GM19468 (cell line): Measurements from ENCODE around the gene KXD1.
"Not testable (repeated sequence)": the region's sequence is repeated elsewhere in the genome, so short reads cannot be mapped to it uniquely, and the experiment has no call there.

Experiments
- ATAC-seq: cut with Tn5 transposase; IDR thresholded peaks from one replicate; pipeline ENCODE4 v1.9.1; 2021; ENCODE audit warnings: mild to moderate bottlenecking, moderate library complexity, moderate number of reproducible peaks; ENCODE audit not compliant: unreplicated experiment; ENCODE audit errors: extremely low read depth

The KXD1 gene

DNA sequence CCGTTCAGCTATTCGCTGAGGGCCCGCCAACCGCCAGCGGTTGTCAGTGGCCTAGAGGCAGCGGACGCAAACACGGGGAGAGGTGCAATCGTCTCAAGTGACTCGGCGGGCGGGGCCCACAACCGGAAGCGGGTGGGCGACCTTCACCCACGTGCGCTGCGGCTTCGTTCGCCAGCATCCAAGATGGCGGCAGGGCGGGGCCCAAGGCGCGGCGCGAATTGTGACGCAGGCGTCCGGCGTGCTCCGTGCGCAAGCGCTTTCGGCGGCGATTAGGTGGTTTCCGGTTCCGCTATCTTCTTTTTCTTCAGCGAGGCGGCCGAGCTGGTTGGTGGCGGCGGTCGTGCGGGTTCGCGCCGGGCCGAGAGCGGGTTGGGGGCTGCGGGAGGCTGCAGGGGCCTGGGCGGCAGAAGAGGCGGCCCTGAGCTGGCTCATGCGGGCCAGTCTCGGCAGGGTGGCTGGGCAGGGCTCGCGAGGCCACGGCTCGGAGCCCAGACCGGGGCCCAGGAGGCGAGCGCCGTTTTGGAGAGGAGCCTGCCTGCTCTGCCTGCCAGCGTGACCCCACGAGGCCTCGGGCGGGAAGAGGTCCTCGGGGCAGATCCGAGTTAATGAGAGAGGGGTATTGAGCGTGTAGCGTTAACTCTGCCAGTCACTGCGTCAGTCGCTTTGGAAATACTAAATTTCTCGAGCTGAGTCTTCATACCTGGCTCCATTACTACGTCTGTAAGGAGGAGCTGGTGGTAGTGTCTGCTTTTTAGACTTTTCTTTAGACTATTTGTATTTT, 14.1 kb downstream of the KXD1 start, which contains the start of gene UBA52:
Gene UBA52 (plus strand): TSS at position 294 of the 781 bp plus-strand sequence. CDS start 1,444 bp downstream, outside the sequence.
- peak; percentile 90 for ATAC-seq

GRCh38 chr19:18574691-18575291, 17.1 kb downstream of the KXD1 start:
- no peak for ATAC-seq

- no peak for ATAC-seq
These were observed 18.7 kb downstream of the KXD1 start for GRCh38 chr19:18576383-18576782.

DNA sequence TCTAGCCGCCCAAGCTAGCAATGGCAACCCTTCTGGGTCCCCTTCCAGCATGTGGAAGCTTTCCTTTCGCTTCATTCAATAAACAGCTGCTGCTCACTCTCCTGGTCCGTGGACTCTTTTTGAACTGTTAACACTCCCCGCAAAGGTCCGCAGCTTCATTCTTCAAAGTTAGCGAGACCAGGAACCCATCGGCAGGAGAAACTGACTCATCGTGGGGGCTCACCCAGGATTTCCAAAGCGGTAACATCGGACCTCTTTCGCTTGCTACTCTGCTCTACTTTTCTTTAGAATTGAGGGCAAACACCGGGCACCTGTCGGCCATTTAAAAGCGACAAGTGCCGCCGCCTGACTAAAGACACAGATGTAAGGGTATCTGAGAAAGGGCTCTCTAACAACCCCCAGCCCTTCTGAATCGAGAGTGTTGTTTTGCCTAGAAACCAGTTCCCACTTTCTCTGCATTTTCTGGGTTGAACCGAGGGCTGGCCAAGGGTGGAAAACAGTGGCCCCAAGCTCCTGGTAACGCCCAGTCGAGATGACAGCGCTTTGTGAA, 19.8 kb downstream of the KXD1 start:
- no peak for ATAC-seq

- no peak for ATAC-seq
These were observed 22.6 kb downstream of the KXD1 start for GRCh38 chr19:18580311-18580710.

DNA sequence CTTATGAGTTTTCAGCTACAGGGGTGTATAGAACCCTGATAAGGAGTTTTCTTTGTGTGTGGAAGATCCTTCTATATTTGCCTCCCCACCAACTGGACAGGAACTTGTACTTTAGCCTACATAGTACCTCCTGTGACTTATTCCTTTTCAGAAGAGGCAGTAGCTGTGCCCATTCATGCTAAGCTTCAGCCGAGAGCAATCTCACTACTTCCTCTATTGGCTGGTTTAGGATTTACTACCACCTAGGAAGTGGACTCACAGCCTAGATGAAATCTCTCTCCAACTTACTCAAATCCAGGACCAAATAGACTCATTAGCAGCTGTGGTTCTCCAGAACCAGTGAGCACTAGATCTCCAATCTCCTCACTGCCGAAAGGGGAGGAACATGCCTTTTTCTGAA, 28.6 kb downstream of the KXD1 start:
- no peak for ATAC-seq

DNA sequence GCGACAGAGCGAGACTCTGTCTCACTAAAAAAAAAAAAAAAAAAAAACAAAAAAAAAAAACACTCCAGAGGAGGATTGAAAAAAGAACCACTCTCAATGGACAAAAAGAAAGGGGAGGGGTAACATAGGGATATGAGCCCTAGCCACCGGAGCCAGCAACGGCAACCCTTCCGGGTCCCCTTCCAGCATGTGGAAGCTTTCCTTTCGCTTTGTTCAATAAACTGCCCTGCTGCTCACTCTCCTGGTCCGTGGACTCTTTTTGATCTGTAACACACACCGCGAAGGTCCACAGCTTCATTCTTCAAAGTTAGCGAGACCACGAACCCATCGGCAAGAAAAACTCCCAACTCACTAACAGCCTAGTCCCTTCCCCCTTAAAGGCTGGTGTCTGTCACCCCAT, 29.9 kb downstream of the KXD1 start:
- no peak for ATAC-seq

DNA sequence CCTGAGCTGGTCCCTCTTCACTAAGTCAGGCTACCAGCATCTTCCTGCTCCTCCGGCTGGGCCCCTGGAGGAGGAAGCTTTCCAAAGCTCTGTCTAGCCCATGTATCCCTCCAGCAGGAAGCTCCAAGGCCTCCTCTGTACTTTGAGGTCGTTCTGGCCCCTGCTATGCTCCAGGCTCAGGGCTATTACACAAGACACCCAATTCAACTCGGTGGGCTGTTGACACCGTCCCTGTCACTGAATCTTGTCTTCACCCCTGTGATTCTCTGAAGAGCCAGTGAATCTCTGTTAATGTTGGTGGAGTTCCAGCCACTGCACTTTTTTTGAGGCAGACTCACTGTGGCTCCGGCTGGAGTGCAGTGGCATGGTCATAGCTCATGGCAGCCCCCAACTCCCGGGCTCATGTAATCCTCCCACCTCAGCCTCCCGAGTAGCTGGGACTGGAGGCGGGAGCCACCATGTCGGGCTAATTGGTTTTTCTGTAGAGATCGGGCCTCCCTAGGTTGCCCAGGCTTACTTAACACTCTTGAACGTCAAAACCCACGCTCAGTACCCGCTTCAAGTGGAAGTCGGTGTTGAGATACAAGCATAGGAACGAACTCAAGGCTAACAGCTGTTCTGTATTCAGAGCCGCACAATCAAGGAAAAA, 30.4 kb downstream of the KXD1 start:
- no peak for ATAC-seq

- peak; percentile 47 for ATAC-seq
These were observed 31.1 kb downstream of the KXD1 start, which contains the start of gene REX1BD for GRCh38 chr19:18588611-18589379. Gene REX1BD (plus strand): TSS chr19:18588798. CDS start chr19:18588802, 4 bp downstream.

GRCh38 chr19:18589380-18590272, 32.0 kb downstream of the KXD1 start:
- no peak for ATAC-seq

- ATAC-seq: no peak
These were observed 32.9 kb downstream of the KXD1 start for GRCh38 chr19:18590273-18591272.

DNA sequence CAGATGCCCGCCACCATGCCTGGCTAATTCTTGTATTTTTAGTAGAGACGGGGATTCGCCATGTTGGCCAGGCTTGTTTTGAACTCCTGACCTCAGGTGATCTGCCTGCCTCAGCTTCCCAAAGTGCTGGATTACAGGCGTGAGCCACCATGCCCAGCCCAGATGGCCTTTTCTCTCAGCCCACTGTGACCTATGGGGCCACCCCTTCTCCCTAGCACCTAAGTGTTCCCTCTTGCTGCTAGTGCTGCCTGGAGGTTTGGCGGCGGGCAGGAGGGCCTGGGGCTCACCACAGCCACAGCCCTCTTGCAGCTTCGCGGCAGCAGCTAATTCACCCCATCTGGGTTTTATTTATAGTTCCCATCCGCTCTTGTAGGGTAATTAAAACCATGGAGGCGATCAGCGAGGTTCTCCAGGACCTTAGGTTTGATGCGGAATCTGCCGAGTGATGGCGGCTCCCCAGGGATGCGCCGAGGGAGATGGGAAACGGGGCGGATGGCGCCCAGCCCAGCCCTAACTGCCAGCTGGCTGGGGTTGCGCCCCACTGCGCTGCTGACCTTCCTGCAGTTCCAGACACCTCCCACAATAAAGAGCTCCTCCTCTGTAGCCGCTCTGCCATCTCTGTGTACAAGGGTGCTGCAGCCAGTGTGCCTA, 34.2 kb downstream of the KXD1 start:
- ATAC-seq: no peak

DNA sequence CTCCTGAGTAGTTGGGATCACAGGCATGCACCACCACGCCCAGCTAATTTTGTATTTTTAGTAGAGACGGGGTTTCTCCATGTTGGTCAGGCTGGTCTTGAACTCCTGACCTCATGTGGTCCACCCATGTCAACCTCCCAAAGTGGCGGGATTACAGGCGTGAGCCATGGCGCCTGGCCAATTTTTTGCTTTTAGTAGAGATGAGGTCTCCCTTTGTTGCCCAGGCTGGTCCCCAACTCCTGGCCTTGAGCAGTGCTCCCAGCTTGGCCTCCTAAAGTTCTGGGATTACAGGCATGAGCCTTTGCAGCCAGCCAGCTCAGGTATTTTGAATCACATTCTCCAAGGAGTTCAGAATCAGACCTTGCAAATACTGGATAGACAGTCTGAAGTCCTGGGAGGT, 35.1 kb downstream of the KXD1 start:
- ATAC-seq: not testable (repeated sequence)

- no peak for ATAC-seq
These were observed 35.9 kb downstream of the KXD1 start for GRCh38 chr19:18593367-18594095.

- ATAC-seq: no peak
These were observed 36.6 kb downstream of the KXD1 start for GRCh38 chr19:18594096-18594823.

DNA sequence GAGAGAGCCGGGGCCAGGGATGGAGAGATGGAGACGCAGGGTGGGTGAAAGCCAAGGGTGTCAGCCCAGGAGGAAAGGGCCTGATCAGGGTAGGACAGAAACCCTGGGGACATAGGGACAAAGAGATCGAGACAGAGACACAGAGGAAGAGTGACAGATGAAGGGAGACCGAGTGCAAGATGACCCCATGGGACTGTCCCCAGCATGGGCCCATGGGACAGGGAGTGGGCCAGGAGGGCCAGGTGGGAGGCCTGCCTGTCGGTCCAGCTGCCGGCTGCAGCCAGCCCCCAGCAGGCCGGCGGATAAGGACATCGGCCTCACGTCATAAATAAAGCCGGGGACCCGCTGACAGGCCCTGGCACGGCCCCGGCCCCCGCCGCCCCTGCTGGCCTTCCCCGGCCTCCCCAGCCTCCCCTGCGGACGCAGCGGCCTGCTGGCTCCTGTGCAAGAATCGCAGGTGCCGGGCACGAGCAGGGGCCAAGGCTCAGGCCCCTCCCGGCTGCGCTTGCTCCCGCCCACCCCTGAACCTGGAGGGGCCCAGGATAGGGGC, 37.2 kb downstream of the KXD1 start:
- no peak for ATAC-seq
